WI38 (cell line): ENCODE measurements around the gene RBM20.
"Not testable (repeated sequence)": the region's sequence is repeated elsewhere in the genome, so short reads cannot be mapped to it uniquely, and the experiment has no call there.

Source experiments
- H3K4me3 ChIP-seq: 2 replicates; pipeline ENCODE4 v1.5.1; 2011; ENCODE audit warnings: low read depth, mild to moderate bottlenecking, control low read depth, low read length
- CTCF ChIP-seq: IDR thresholded peaks from 2 replicates; pipeline ENCODE4 v1.5.1; 2012; ENCODE audit warnings: low read depth, mild to moderate bottlenecking, control low read depth, low read length

The RBM20 gene

GRCh38 chr10:110617425-110618229, 26.5 kb upstream of the RBM20 start:
- H3K4me3 ChIP-seq: no peak overlapping the region
- no peak for TF ChIP-seq CTCF

- no peak for TF ChIP-seq CTCF
- H3K4me3 ChIP-seq: no peak overlapping the region
Observed at GRCh38 chr10:110618230-110618610, 25.9 kb upstream of the RBM20 start.

- TF ChIP-seq CTCF: no peak
- H3K4me3 ChIP-seq: no peak overlapping the region
Observed at GRCh38 chr10:110619514-110620397, 24.4 kb upstream of the RBM20 start.

GRCh38 chr10:110620398-110620719, 23.8 kb upstream of the RBM20 start:
- TF ChIP-seq CTCF: no peak
- H3K4me3 ChIP-seq: no peak overlapping the region

GRCh38 chr10:110623316-110623715, 20.8 kb upstream of the RBM20 start:
- H3K4me3 ChIP-seq: not testable (repeated sequence)

- no peak overlapping the region for H3K4me3 ChIP-seq
- no peak for TF ChIP-seq CTCF
Observed at GRCh38 chr10:110625356-110625894, 18.7 kb upstream of the RBM20 start.

GRCh38 chr10:110625951-110626855, 17.9 kb upstream of the RBM20 start:
- no peak for TF ChIP-seq CTCF
- H3K4me3 ChIP-seq: no peak overlapping the region
